ENCODE data around the gene CLOCK.

GRCh38 chr4:55416176-55416575 lies 130.5 kb downstream of the CLOCK start:
- TF ChIP-seq POLR2A (IDR thresholded peaks at IDR 0.05) (no peak), CTCF (IDR thresholded peaks at IDR 0.05) (no peak), POLR2AphosphoS5 (IDR thresholded peaks at IDR 0.05) (no peak), EP300 (IDR thresholded peaks at IDR 0.05) (no peak)

Measured in upper lobe of left lung (tissue), 4 donors.